22Rv1 (cell line): ENCODE results near the gene SRPK1.
"Not testable (repeated sequence)": the region's sequence is repeated elsewhere in the genome, so short reads cannot be mapped to it uniquely, and the experiment has no call there.

Experiments
- H3K27ac ChIP-seq: fragments of 450-650 bp; 2 replicates; pipeline ENCODE4 v1.5.1; 2017
- CTCF ChIP-seq: fragments of 450-650 bp; IDR thresholded peaks from 2 replicates; pipeline ENCODE4 v1.5.1; 2017; ENCODE audit warnings: mild to moderate bottlenecking
- ZFX ChIP-seq: fragments of 450-650 bp; IDR thresholded peaks from 2 replicates; pipeline ENCODE4 v1.6.1; 2017; ENCODE audit warnings: antibody characterized with exemption, borderline replicate concordance

Gene SRPK1

GRCh38 chr6:35942355-35942754 is 21.5 kb upstream of the SRPK1 start:
- TF ChIP-seq CTCF, result no peak
- TF ChIP-seq ZFX, result no peak
- H3K27ac ChIP-seq, result no peak overlapping the region

- not testable (repeated sequence) for H3K27ac ChIP-seq
Measured at GRCh38 chr6:35941170-35941569, 20.3 kb upstream of the SRPK1 start.

GRCh38 chr6:35940014-35940413 is 19.1 kb upstream of the SRPK1 start:
- not testable (repeated sequence) for H3K27ac ChIP-seq

- H3K27ac ChIP-seq, result not testable (repeated sequence)
Measured at GRCh38 chr6:35939259-35939658, 18.4 kb upstream of the SRPK1 start.

- no peak for TF ChIP-seq CTCF
- no peak for TF ChIP-seq ZFX
- H3K27ac ChIP-seq, result no peak overlapping the region
Measured at GRCh38 chr6:35936681-35937359, 15.9 kb upstream of the SRPK1 start.

- no peak overlapping the region for H3K27ac ChIP-seq
- TF ChIP-seq ZFX (no peak), CTCF (no peak)
Measured at GRCh38 chr6:35935469-35935868, 14.6 kb upstream of the SRPK1 start.

- TF ChIP-seq CTCF (no peak), ZFX (no peak)
- H3K27ac ChIP-seq, result no peak overlapping the region
Measured at GRCh38 chr6:35933844-35934243, 12.9 kb upstream of the SRPK1 start.

GRCh38 chr6:35931873-35932272 is 11.0 kb upstream of the SRPK1 start:
- H3K27ac ChIP-seq, result not testable (repeated sequence)

- no peak overlapping the region for H3K27ac ChIP-seq
- TF ChIP-seq CTCF, result no peak
- TF ChIP-seq ZFX, result no peak
Measured at GRCh38 chr6:35931120-35931561, 10.2 kb upstream of the SRPK1 start.

- H3K27ac ChIP-seq, result no peak overlapping the region
- TF ChIP-seq CTCF (no peak), ZFX (no peak)
Measured at GRCh38 chr6:35929601-35930000, 8.7 kb upstream of the SRPK1 start.
